PC-3 (cell line): ENCODE measurements around the gene PCDHA13. TPM values are rescaled to one million over a fixed set of nuclear protein-coding genes. Genes with fewer than 3 reads are reported as not detected.
"Not testable (repeated sequence)": the region's sequence is repeated elsewhere in the genome, so short reads cannot be mapped to it uniquely, and the experiment has no call there.

Experiments
- ATAC-seq: fragments of 200-7000 bp; cut with Tn5 transposase; 2 replicates; pipeline ENCODE4 v1.9.1; 2020; ENCODE audit warnings: mild to moderate bottlenecking, moderate library complexity
- BruUV-seq: library from RNA; stranded (reverse); fragments of 400-500 nt; replicated peaks from 2 replicates; lab custom pipeline; 2021; lab: Mats Ljungman, UMichigan
- CTCF ChIA-PET: fragments of 300-600 bp; sonication (Branson Sonifier 250); formaldehyde crosslinking; loops from one replicate; lab custom pipeline; 2022; ENCODE audit warnings: antibody characterized with exemption; lab: Charles Lee
- POLR2A ChIA-PET: fragments of 300-600 bp; sonication (Branson Sonifier 250); formaldehyde crosslinking; loops from one replicate; lab custom pipeline; 2022; ENCODE audit warnings: antibody characterized with exemption; ENCODE audit not compliant: unreplicated experiment; lab: Charles Lee
- DNase-seq: peaks from one replicate; pipeline ENCODE4 v3.0.0-alpha.2; 2015
- H2AFZ ChIP-seq: fragments of 300-600 bp; sonication (generic); 2 replicates; pipeline ENCODE4 v1.6.0; 2016; ENCODE audit warnings: antibody characterized with exemption, low read length
- H3F3A ChIP-seq: fragments of 300-600 bp; sonication (generic); one replicate; pipeline ENCODE4 v1.6.0; 2017; ENCODE audit warnings: antibody characterized with exemption, low read length, control low read depth, mild to moderate bottlenecking; ENCODE audit not compliant: unreplicated experiment
- H3K27ac ChIP-seq: fragments of 300-600 bp; sonication (generic); 2 replicates; pipeline ENCODE4 v1.5.1; 2016; ENCODE audit warnings: mild to moderate bottlenecking, low read length
- H3K27me3 ChIP-seq: fragments of 300-600 bp; sonication (generic); 2 replicates; pipeline ENCODE4 v1.6.1; 2016; ENCODE audit warnings: low read length, mixed read lengths
- H3K36me3 ChIP-seq: fragments of 300-600 bp; sonication (generic); 2 replicates; pipeline ENCODE4 v1.6.1; 2016; ENCODE audit warnings: low read depth, mixed run types, low read length, mixed read lengths
- H3K4me1 ChIP-seq: fragments of 300-600 bp; sonication (generic); 2 replicates; pipeline ENCODE4 v1.5.1; 2016; ENCODE audit warnings: low read length; ENCODE audit not compliant: insufficient read depth
- H3K4me2 ChIP-seq: fragments of 300-600 bp; sonication (generic); 2 replicates; pipeline ENCODE4 v1.6.0; 2016; ENCODE audit warnings: low read length
- H3K4me3 ChIP-seq: fragments of 300-600 bp; sonication (generic); 2 replicates; pipeline ENCODE4 v1.5.1; 2016; ENCODE audit warnings: mild to moderate bottlenecking, low read length, mixed read lengths
- H3K79me2 ChIP-seq: fragments of 300-600 bp; sonication (generic); 2 replicates; pipeline ENCODE4 v1.6.1; 2017; ENCODE audit warnings: low read length, mixed read lengths
- H3K9ac ChIP-seq: fragments of 300-600 bp; sonication (generic); 2 replicates; pipeline ENCODE4 v1.6.0; 2016; ENCODE audit warnings: mild to moderate bottlenecking, low read length
- H3K9me2 ChIP-seq: fragments of 300-600 bp; sonication (generic); replicated peaks from 2 replicates; pipeline ENCODE4 v1.6.1; 2016; ENCODE audit warnings: mixed run types, low read length, mixed read lengths
- H3K9me3 ChIP-seq: fragments of 300-600 bp; sonication (generic); 2 replicates; pipeline ENCODE4 v1.6.1; 2016; ENCODE audit warnings: low read length, mixed read lengths
- H4K20me1 ChIP-seq: fragments of 300-600 bp; sonication (generic); 2 replicates; pipeline ENCODE4 v1.6.1; 2016; ENCODE audit warnings: low read length, mixed read lengths
- CTCF ChIP-seq: fragments of 300-600 bp; sonication (generic); conservative IDR thresholded peaks from 2 replicates; pipeline ENCODE4 v1.5.1; 2017; ENCODE audit warnings: antibody characterized with exemption, low read depth, mild to moderate bottlenecking, low read length
- EZH2 ChIP-seq: fragments of 300-600 bp; sonication (generic); IDR thresholded peaks from one replicate; pipeline ENCODE4 v1.6.1; 2017; ENCODE audit warnings: antibody characterized with exemption, mild to moderate bottlenecking, low read length; ENCODE audit not compliant: unreplicated experiment
- EZH2phosphoT487 ChIP-seq: fragments of 300-600 bp; sonication (generic); IDR thresholded peaks from 2 replicates; pipeline ENCODE4 v1.6.1; 2018; ENCODE audit warnings: mild to moderate bottlenecking, antibody characterized with exemption, low read length, borderline replicate concordance
- intact Hi-C: fragments of 100-400 bp; cut with micrococcal nuclease; formaldehyde crosslinking; loops from 2 replicates; pipeline ENCODE4 v1.9.0; 2023
- total RNA-seq: library from RNA; depleted of rRNA; stranded (reverse); fragments of >200 nt; gene quantifications from 2 replicates; pipeline ENCODE4 v1.2.3, GENCODE V29; 2014

The PCDHA13 gene
- total RNA-seq, 1 experiment from 2014 or later, result 3.2 TPM

- Histone ChIP-seq H4K20me1 (no peaks in the 10 kb centered on the region), H3K4me3 (no peak overlapping the region), H3K4me2 (no peak overlapping the region), H3F3A (no peaks in the 10 kb centered on the region), H3K9me3 (no peaks in the 10 kb centered on the region), H3K36me3 (no peaks in the 10 kb centered on the region), H3K9me2 (no peaks in the 10 kb centered on the region), H3K4me1 (no peaks in the 10 kb centered on the region), H3K9ac (no peak overlapping the region), H2AFZ (no peak overlapping the region), H3K27ac (no peak overlapping the region), H3K79me2 (no peaks in the 10 kb centered on the region), H3K27me3 (no peaks in the 10 kb centered on the region)
- intact Hi-C loops, result loop anchor here (10.0 kb wide), 1 partner anchor 722 kb away; no protein-coding TSS in a partner anchor
- ChIA-PET POLR2A (no interaction called here), CTCF (no interaction called here)
- DNase-seq (no peak), ATAC-seq (no peak)
- no TSS peak for BruUV-seq
- TF ChIP-seq CTCF (no peak), EZH2 (no peak), EZH2phosphoT487 (no peak)
These were observed 38.9 kb upstream of the PCDHA13 start for GRCh38 chr5:140842798-140843733.

DNA sequence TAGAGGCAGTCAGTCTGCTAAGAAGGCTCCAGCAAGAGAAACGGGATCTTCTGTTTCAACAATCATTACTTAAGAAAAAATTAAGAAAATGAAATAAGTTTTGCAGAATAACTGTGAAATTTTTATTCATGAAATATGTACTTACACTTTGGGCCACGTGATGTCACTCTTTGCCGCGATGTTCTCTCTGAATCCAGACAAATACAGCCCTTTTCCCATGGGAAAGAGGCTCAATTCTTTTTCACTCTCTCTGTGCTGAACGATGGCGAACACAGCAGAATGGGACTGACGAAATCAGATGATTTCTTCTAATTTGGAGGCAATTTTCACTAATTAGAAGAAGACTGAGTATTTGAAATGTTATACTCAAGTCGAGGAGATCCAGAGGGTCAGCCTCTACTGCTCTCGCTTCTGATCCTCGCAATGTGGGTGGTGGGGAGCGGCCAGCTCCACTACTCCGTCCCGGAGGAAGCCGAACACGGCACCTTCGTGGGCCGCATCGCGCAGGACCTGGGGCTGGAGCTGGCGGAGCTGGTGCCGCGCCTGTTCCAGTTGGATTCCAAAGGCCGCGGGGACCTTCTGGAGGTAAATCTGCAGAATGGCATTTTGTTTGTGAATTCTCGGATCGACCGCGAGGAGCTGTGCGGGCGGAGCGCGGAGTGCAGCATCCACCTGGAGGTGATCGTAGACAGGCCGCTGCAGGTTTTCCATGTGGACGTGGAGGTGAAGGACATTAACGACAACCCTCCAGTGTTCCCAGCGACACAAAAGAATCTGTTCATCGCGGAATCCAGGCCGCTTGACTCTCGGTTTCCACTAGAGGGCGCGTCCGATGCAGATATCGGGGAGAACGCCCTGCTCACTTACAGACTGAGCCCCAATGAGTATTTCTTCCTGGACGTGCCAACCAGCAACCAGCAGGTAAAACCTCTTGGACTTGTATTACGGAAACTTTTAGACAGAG is 33.5 kb upstream of the PCDHA13 start, which contains the start of gene PCDHA9:
TSS of gene PCDHA9 (plus strand) at position 244 of the 964 bp plus-strand sequence. CDS start at position 358, 114 bp downstream.
- H3K9ac ChIP-seq, H3F3A ChIP-seq, H3K9me3 ChIP-seq, H4K20me1 ChIP-seq, CTCF ChIA-PET, H3K79me2 ChIP-seq, POLR2A ChIA-PET, H3K27ac ChIP-seq, H2AFZ ChIP-seq, H3K4me1 ChIP-seq, H3K4me2 ChIP-seq, H3K27me3 ChIP-seq, H3K36me3 ChIP-seq, DNase-seq, H3K9me2 ChIP-seq, ATAC-seq, BruUV-seq, H3K4me3 ChIP-seq: not testable (repeated sequence)
- intact Hi-C loops, result loop anchor here (10.0 kb wide), 1 partner anchor 716 kb away; no protein-coding TSS in a partner anchor

GRCh38 chr5:140849831-140850634 is 31.9 kb upstream of the PCDHA13 start:
- H3K4me1 ChIP-seq, H3K36me3 ChIP-seq, ATAC-seq, CTCF ChIA-PET, H2AFZ ChIP-seq, H3K4me3 ChIP-seq, H3K27me3 ChIP-seq, DNase-seq, BruUV-seq, H3K9ac ChIP-seq, H3K9me2 ChIP-seq, H3K27ac ChIP-seq, POLR2A ChIA-PET, H3F3A ChIP-seq, H3K9me3 ChIP-seq, H3K79me2 ChIP-seq, H4K20me1 ChIP-seq, H3K4me2 ChIP-seq: not testable (repeated sequence)
- intact Hi-C loops, result loop anchor here (10.0 kb wide), 1 partner anchor 715 kb away; no protein-coding TSS in a partner anchor
